ENCODE results near the gene WDR54.

Gene WDR54

GRCh38 chr2:74399785-74400184, 21.7 kb upstream of the WDR54 start:
- no peak overlapping the region for H3K4me3 ChIP-seq (ENCODE audit: low read depth, low read length)
- TF ChIP-seq CTCF (IDR thresholded peaks at IDR 0.05; ENCODE audit: control insufficient read depth, extremely low read depth, insufficient read depth) = 0 out of 2 replicates have a peak, but pooled peaks have one; percentile 23
- no peak for DNase-seq (ENCODE audit: low read depth)

GRCh38 chr2:74401891-74402290, 19.6 kb upstream of the WDR54 start:
- TF ChIP-seq CTCF (IDR thresholded peaks at IDR 0.05; ENCODE audit: control insufficient read depth, extremely low read depth, insufficient read depth) = no peak
- no peak for DNase-seq (ENCODE audit: low read depth)
- H3K4me3 ChIP-seq (ENCODE audit: low read depth, low read length) = no peak overlapping the region

- no peak for TF ChIP-seq CTCF (IDR thresholded peaks at IDR 0.05; ENCODE audit: control insufficient read depth, extremely low read depth, insufficient read depth)
- H3K4me3 ChIP-seq (ENCODE audit: low read depth, low read length) = no peak overlapping the region
- no peak for DNase-seq (ENCODE audit: low read depth)
Observed at GRCh38 chr2:74406035-74406434, 15.5 kb upstream of the WDR54 start.

GRCh38 chr2:74407682-74408081, 13.8 kb upstream of the WDR54 start:
- DNase-seq (ENCODE audit: low read depth) = no peak
- no peak overlapping the region for H3K4me3 ChIP-seq (ENCODE audit: low read depth, low read length)
- no peak for TF ChIP-seq CTCF (IDR thresholded peaks at IDR 0.05; ENCODE audit: control insufficient read depth, extremely low read depth, insufficient read depth)

GRCh38 chr2:74413001-74413698, 8.4 kb upstream of the WDR54 start:
- no peak for DNase-seq (ENCODE audit: low read depth)
- no peak for TF ChIP-seq CTCF (IDR thresholded peaks at IDR 0.05; ENCODE audit: control insufficient read depth, extremely low read depth, insufficient read depth)
- H3K4me3 ChIP-seq (ENCODE audit: low read depth, low read length) = no peak overlapping the region

GRCh38 chr2:74414441-74414840, 7.1 kb upstream of the WDR54 start:
- TF ChIP-seq CTCF (IDR thresholded peaks at IDR 0.05; ENCODE audit: control insufficient read depth, extremely low read depth, insufficient read depth) = no peak
- no peak for DNase-seq (ENCODE audit: low read depth)
- no peak overlapping the region for H3K4me3 ChIP-seq (ENCODE audit: low read depth, low read length)
